Frontal cortex (tissue), 4 donors: ENCODE measurements around the gene PLXNB1. TPM values are rescaled to one million over a fixed set of nuclear protein-coding genes. Genes with fewer than 3 reads are reported as not detected.
A peak's percentile ranks its signal among the peaks of the same experiment; 100 is the strongest.
"Not testable (repeated sequence)": the region's sequence is repeated elsewhere in the genome, so short reads cannot be mapped to it uniquely, and the experiment has no call there.

Experiments used
- DNase-seq, 2 donors: peaks; one replicate each; pipeline ENCODE4 v3.0.0; 2012; ENCODE audit warnings: low spot score in 2 of 2
- FAIRE-seq: peaks from 2 replicates; lab custom pipeline; 2012; peaks lifted over from hg19 to GRCh38; lab: Jason Lieb, UNC
- total RNA-seq: library from RNA; depleted of rRNA; stranded (reverse); fragments of >200 nt; gene quantifications from one replicate; pipeline ENCODE4 v1.2.3, GENCODE V29; 2014
- donor health status: control.
- donor health status: control.
- donor health status: control.

Gene PLXNB1
- total RNA-seq, 1 donor from 2014 or later = 32.2 TPM

DNA sequence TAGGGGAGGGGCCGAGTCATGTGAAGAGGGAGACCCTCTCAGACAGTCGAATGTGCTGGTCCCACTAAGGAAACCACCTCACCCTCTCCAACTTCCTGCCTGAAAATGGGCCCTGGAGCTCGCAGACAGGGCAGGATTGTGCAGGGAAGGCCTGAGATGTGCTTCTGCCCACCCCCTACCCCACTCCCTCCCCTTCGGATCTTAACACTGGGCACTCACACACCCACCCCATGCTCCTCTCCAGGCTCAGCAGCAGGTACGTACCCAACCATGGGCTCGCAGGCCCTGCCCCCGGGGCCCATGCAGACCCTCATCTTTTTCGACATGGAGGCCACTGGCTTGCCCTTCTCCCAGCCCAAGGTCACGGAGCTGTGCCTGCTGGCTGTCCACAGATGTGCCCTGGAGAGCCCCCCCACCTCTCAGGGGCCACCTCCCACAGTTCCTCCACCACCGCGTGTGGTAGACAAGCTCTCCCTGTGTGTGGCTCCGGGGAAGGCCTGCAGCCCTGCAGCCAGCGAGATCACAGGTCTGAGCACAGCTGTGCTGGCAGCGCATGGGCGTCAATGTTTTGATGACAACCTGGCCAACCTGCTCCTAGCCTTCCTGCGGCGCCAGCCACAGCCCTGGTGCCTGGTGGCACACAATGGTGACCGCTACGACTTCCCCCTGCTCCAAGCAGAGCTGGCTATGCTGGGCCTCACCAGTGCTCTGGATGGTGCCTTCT, 36.7 kb upstream of the PLXNB1 start:
- no peak for FAIRE-seq
- no peak for DNase-seq

- peak; percentile 93 for FAIRE-seq
- DNase-seq = peak; percentile 85 to 97
Observed at GRCh38 chr3:48465531-48466378, 35.9 kb upstream of the PLXNB1 start.

- DNase-seq = no peak
- no peak for FAIRE-seq
Observed at GRCh38 chr3:48465237-48465530, 35.3 kb upstream of the PLXNB1 start.

DNA sequence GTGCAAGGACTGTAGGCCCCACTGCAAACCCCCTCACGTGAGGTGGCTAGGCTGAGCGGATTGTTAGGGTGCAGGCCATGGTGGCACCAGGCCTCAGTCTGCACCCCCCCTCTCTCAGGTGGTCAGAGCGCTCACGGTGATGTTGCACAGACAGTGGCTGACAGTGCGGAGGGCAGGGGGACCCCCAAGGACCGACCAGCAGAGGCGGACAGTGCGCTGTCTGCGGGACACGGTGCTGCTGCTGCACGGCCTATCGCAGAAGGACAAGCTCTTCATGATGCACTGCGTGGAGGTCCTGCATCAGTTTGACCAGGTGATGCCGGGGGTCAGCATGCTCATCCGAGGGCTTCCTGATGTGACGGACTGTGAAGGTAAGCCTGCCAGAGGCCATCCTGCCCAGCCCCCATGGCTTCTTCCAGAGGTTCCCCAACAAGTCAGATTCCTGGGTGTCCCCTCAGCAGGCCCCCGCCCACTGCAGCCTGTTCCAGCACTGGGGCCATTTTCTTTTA, 34.9 kb upstream of the PLXNB1 start:
- FAIRE-seq = no peak
- no peak for DNase-seq

GRCh38 chr3:48463703-48464102, 33.8 kb upstream of the PLXNB1 start:
- FAIRE-seq (no peak), DNase-seq (no peak)

DNA sequence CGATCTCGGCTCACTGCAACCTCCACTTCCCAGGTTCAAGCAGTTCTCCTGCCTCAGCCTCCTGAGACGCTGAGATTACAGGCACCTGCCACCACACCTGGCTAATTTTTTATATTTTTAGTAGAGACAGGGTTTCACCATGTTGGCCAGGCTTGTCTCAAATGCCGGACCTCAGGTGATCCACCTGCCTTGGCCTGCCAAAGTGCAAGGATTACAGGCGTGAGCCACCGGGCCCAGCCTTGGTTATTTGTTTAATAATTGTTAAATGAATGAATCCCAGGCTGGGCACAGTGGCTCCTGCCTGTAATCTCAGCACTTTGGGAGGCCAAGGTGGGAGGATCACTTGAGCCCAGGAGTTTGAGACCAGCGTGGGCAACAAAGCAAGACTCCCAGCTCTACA, 31.9 kb upstream of the PLXNB1 start:
- not testable (repeated sequence) for FAIRE-seq, DNase-seq

GRCh38 chr3:48460517-48460902, 30.6 kb upstream of the PLXNB1 start:
- FAIRE-seq (no peak), DNase-seq (no peak)

DNA sequence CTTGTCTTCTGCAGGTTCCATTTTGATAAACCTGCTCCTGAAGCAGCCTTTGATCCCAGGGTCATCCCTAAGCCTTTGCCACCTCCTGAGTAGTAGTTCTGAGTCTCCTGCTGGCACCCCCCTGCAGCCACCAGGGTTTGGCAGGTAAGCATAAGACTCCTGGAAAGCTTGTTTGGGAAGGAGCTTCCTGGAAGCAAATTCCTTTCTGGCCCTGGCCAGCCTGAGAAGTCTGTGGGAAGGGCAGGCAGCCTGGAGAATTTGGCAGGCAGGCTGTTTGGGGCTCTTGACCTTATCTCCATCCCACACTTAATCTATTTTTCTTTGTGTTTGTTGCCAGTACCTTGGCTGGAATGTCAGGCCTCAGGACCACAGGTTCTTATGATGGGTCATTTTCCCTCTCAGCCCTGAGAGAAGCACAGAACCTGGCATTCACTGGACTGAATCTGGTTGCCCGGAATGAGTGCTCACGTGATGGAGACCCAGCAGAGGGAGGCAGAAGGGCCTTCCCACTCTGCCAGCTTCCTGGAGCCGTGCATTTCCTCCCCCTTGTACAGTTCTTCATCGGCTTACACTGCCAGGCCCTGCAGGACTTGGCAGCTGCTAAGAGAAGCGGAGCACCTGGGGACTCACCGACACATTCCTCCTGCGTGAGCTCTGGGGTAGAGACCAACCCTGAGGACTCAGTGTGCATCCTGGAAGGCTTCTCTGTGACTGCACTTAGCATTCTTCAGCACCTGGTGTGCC, 30.1 kb upstream of the PLXNB1 start:
- DNase-seq (no peak), FAIRE-seq (no peak)

- no peak for FAIRE-seq
Observed at GRCh38 chr3:48459331-48459730, 29.4 kb upstream of the PLXNB1 start.

GRCh38 chr3:48456456-48456855, 26.6 kb upstream of the PLXNB1 start:
- no peak for DNase-seq
- no peak for FAIRE-seq

More at GRCh38 chr3:48459331-48459730, 29.4 kb upstream of the PLXNB1 start:
- DNase-seq = no peak

GRCh38 chr3:48451270-48451669, 21.4 kb upstream of the PLXNB1 start:
- FAIRE-seq (no peak), DNase-seq (no peak)

- FAIRE-seq (no peak), DNase-seq (peak; percentile 96 to 97)
Observed at GRCh38 chr3:48446425-48447193, 16.7 kb upstream of the PLXNB1 start, which contains the start of gene ATRIP. TSS of gene ATRIP (plus strand) at chr3:48446737. CDS start at chr3:48446846, 109 bp downstream.

GRCh38 chr3:48446043-48446424, 16.1 kb upstream of the PLXNB1 start:
- FAIRE-seq (no peak), DNase-seq (no peak)

GRCh38 chr3:48445277-48445882, 15.5 kb upstream of the PLXNB1 start:
- FAIRE-seq = no peak
- DNase-seq = no peak

GRCh38 chr3:48441940-48442339, 12.1 kb upstream of the PLXNB1 start:
- no peak for FAIRE-seq
- no peak for DNase-seq

GRCh38 chr3:48440590-48440958, 10.7 kb upstream of the PLXNB1 start:
- FAIRE-seq (no peak), DNase-seq (peak in 1 of 2 donors; percentile 18)

DNA sequence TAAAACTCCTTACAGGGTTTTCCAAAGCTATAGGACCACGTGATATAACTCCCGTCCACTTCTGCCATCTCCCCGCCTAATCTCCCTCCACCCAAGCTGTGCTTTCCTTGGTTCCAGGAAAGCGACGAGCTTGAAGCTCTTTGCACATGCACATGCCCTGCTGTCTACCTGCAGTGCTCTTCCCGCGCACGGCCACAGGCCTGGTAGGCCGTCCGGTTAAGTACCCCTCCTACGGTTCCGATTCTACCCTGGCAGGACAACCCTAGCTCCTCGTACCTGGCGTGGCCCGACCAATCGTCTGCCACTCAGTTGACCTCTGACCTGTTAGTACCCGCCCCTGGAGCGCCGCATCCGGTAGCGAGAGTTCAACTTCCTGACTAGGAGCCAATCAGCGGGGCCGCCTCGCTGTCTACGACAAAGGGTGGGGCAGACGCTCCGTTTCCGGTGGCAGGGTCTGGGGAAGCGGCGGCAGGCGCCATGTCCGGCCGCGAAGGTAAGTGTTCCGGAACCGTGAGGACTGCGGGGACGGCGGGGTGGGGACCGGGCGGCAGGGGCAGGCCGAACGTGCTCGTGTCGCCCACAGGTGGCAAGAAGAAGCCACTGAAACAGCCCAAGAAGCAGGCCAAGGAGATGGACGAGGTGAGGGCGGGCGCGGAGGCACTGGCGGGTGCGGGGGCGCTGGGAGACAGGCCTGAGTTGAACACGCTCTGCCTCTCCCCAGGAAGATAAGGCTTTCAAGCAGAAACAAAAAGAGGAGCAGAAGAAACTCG, 10.1 kb upstream of the PLXNB1 start, which contains the start of the genes CCDC51 and TMA7:
Gene CCDC51 (minus strand): TSS at position 300 of the 770 bp plus-strand sequence. CDS start 4,991 bp downstream, outside the sequence.
Gene TMA7 (plus strand): TSS at position 438 of the 770 bp plus-strand sequence. CDS start 40 bp downstream, at position 478.
- FAIRE-seq (peak; percentile 94), DNase-seq (peak; percentile 97 to 99)

- FAIRE-seq (no peak), DNase-seq (no peak)
Observed at GRCh38 chr3:48437812-48438211, 7.9 kb upstream of the PLXNB1 start.
